WTC11 (cell line): ENCODE results near the gene HEPACAM.

Experiments used
- ATF1 ChIP-seq: sonication (generic); formaldehyde crosslinking; IDR thresholded peaks from 2 replicates; pipeline ENCODE4 v1.8.1; 2023; ENCODE audit warnings: mild to moderate bottlenecking, moderate library complexity, missing genetic modification reagents
- ATF2 ChIP-seq: sonication (generic); formaldehyde crosslinking; IDR thresholded peaks from 2 replicates; pipeline ENCODE4 v1.8.1; 2022; ENCODE audit warnings: low read depth, missing genetic modification reagents, borderline replicate concordance
- ATF3 ChIP-seq: sonication (generic); formaldehyde crosslinking; conservative IDR thresholded peaks from 2 replicates; pipeline ENCODE4 v1.8.1; 2022; ENCODE audit warnings: mild to moderate bottlenecking, missing genetic modification reagents
- CTCF ChIP-seq: fragments of 200-600 bp; IDR thresholded peaks from 2 replicates; pipeline ENCODE4 v1.8.0; 2022; ENCODE audit warnings: antibody characterized with exemption
- FOXP1 ChIP-seq: sonication (generic); formaldehyde crosslinking; IDR thresholded peaks from 2 replicates; pipeline ENCODE4 v1.8.0; 2022; ENCODE audit warnings: missing genetic modification reagents, mild to moderate bottlenecking, moderate library complexity, borderline replicate concordance
- GABPB1 ChIP-seq: sonication (generic); formaldehyde crosslinking; IDR thresholded peaks from 2 replicates; pipeline ENCODE4 v1.8.1; 2023; ENCODE audit warnings: mild to moderate bottlenecking, missing genetic modification reagents
- GRHL2 ChIP-seq: fragments of 250-450 bp; sonication (Bioruptor Pico); IDR thresholded peaks from 2 replicates; pipeline ENCODE4 v1.8.0; 2022; ENCODE audit warnings: mild to moderate bottlenecking, moderate library complexity; ENCODE audit not compliant: insufficient replicate concordance, severe bottlenecking
- MAX ChIP-seq: sonication (generic); formaldehyde crosslinking; IDR thresholded peaks from 2 replicates; pipeline ENCODE4 v1.8.0; 2022; ENCODE audit warnings: mild to moderate bottlenecking, missing genetic modification reagents
- TEAD4 ChIP-seq: sonication (generic); formaldehyde crosslinking; IDR thresholded peaks from 2 replicates; pipeline ENCODE4 v1.8.0; 2022; ENCODE audit warnings: mild to moderate bottlenecking, missing genetic modification reagents
- ZNF121 ChIP-seq: sonication (generic); formaldehyde crosslinking; IDR thresholded peaks from 2 replicates; pipeline ENCODE4 v1.8.0; 2023; ENCODE audit warnings: missing genetic modification reagents
- ZNF138 ChIP-seq: sonication (generic); formaldehyde crosslinking; conservative IDR thresholded peaks from 2 replicates; pipeline ENCODE4 v1.8.1; 2022; ENCODE audit warnings: mild to moderate bottlenecking, moderate library complexity, missing genetic modification reagents

- no peak for TF ChIP-seq CTCF
- no peak for TF ChIP-seq MAX
- TF ChIP-seq GRHL2 (CRISPR knock-in tag), result no peak
- no peak for TF ChIP-seq ATF2
- no peak for TF ChIP-seq TEAD4 (CRISPR knock-in tag)
- TF ChIP-seq ATF3 (CRISPR knock-in tag), result no peak
- TF ChIP-seq ATF1 (CRISPR knock-in tag), result no peak
- TF ChIP-seq ZNF138, result no peak
- no peak for TF ChIP-seq GABPB1 (CRISPR knock-in tag)
- no peak for TF ChIP-seq ZNF121 (CRISPR knock-in tag)
- TF ChIP-seq FOXP1 (CRISPR knock-in tag), result no peak
Measured at GRCh38 chr11:124884340-124884739, 51.5 kb downstream of the HEPACAM start.
